ENCODE results near the gene PTEN. TPM values are rescaled to one million over a fixed set of nuclear protein-coding genes. Genes with fewer than 3 reads are reported as not detected.
A peak's percentile ranks its signal among the peaks of the same experiment; 100 is the strongest.
"Not testable (repeated sequence)": the region's sequence is repeated elsewhere in the genome, so short reads cannot be mapped to it uniquely, and the experiment has no call there.

Gene PTEN
- total RNA-seq, 1 experiment from 2014 or later: 58.7 TPM

GRCh38 chr10:87846711-87847110, 16.7 kb upstream of the PTEN start:
- DNase-seq (ENCODE audit: low read depth, low spot score); H3K9me2 ChIP-seq (ENCODE audit: insufficient read depth); H3K36me3 ChIP-seq (ENCODE audit: control insufficient read depth in 1 of 2, insufficient read depth in 2 of 2, low read length in 2 of 2); H4K20me1 ChIP-seq (ENCODE audit: insufficient read depth); BruUV-seq (replicated peaks); H3K9ac ChIP-seq (ENCODE audit: low read length); ATAC-seq; H3K4me3 ChIP-seq (replicated peaks in 1 of 2; ENCODE audit: low read depth in 1 of 2, low read length in 2 of 2); H3K27me3 ChIP-seq (ENCODE audit: insufficient read depth, low read length); H3K27ac ChIP-seq (ENCODE audit: low read depth, low read length); CTCF ChIA-PET; H3K79me2 ChIP-seq (ENCODE audit: insufficient read depth, low read length); intact Hi-C loops (cut with micrococcal nuclease); H3K9me3 ChIP-seq (ENCODE audit: control insufficient read depth in 1 of 2, insufficient read depth in 1 of 2, low read depth in 1 of 2, low read length in 2 of 2): not testable (repeated sequence)
- ChIA-PET RAD21 (ENCODE audit: low non-redundant PET in 1 of 2, low total read pairs in 2 of 2, uncharacterized antibody in 2 of 2, unreplicated experiment in 2 of 2) (interaction anchor here in 1 of 2 experiments (1.2 kb wide), 1 partner anchor 541 kb away, joined by 3 read pairs; no protein-coding TSS in a partner anchor), POLR2A (interaction anchor here (1.3 to 2.8 kb wide), 3 partner anchors 13 to 29 kb away, joined by 3 to 16 read pairs (median 6); partner anchors contain the start of genes ATAD1 and KLLN)
- Histone ChIP-seq H3K4me2 (ENCODE audit: low read length) (peak overlapping the region; percentile 69; the same call in 1 of the 2 replicates), H3K4me1 (ENCODE audit: control insufficient read depth in 1 of 2, insufficient read depth in 2 of 2, low read length in 2 of 2) (peaks cover 34 to 64% of the 10 kb centered on the region in 2 experiments), H2AFZ (ENCODE audit: low read depth, low read length, poor library complexity, severe bottlenecking) (peak overlapping the region; percentile 96)

GRCh38 chr10:87847550-87847949, 15.9 kb upstream of the PTEN start:
- no peak for ATAC-seq
- ChIA-PET CTCF (no interaction called here), POLR2A (no interaction called here), RAD21 (ENCODE audit: low non-redundant PET in 1 of 2, low total read pairs in 2 of 2, uncharacterized antibody in 2 of 2, unreplicated experiment in 2 of 2) (no interaction called here)
- Histone ChIP-seq H4K20me1 (ENCODE audit: insufficient read depth) (no peaks in the 10 kb centered on the region), H3K27me3 (ENCODE audit: insufficient read depth, low read length) (no peaks in the 10 kb centered on the region), H3K9ac (ENCODE audit: low read length) (no peak overlapping the region), H3K4me3 (replicated peaks in 1 of 2; ENCODE audit: low read depth in 1 of 2, low read length in 2 of 2) (no peak overlapping the region), H3K4me1 (ENCODE audit: control insufficient read depth in 1 of 2, insufficient read depth in 2 of 2, low read length in 2 of 2) (peaks cover 28 to 55% of the 10 kb centered on the region in 2 experiments), H3K79me2 (ENCODE audit: insufficient read depth, low read length) (no peaks in the 10 kb centered on the region), H2AFZ (ENCODE audit: low read depth, low read length, poor library complexity, severe bottlenecking) (no peak overlapping the region), H3K27ac (ENCODE audit: low read depth, low read length) (no peak overlapping the region), H3K36me3 (ENCODE audit: control insufficient read depth in 1 of 2, insufficient read depth in 2 of 2, low read length in 2 of 2) (no peaks in the 10 kb centered on the region), H3K4me2 (ENCODE audit: low read length) (no peak overlapping the region), H3K9me2 (ENCODE audit: insufficient read depth) (no peaks in the 10 kb centered on the region), H3K9me3 (ENCODE audit: control insufficient read depth in 1 of 2, insufficient read depth in 1 of 2, low read depth in 1 of 2, low read length in 2 of 2) (no peaks in the 10 kb centered on the region)
- no peak for DNase-seq (ENCODE audit: low read depth, low spot score)
- intact Hi-C loops (cut with micrococcal nuclease): no loop called here
- TF ChIP-seq ZFX (IDR thresholded peaks at IDR 0.05) (no peak), CEBPB (IDR thresholded peaks at IDR 0.05; ENCODE audit: low read depth) (no peak), REST (IDR thresholded peaks at IDR 0.05; ENCODE audit: low read depth) (no peak), RAD21 (IDR thresholded peaks at IDR 0.05; ENCODE audit: low read depth) (no peak), ZBTB33 (IDR thresholded peaks at IDR 0.05; ENCODE audit: extremely low read depth, insufficient replicate concordance, low read length) (no peak), TCF7L2 (IDR thresholded peaks at IDR 0.05; ENCODE audit: borderline replicate concordance, extremely low read depth, insufficient read depth, insufficient read length) (no peak), JUND (IDR thresholded peaks at IDR 0.05) (no peak), POLR2A (IDR thresholded peaks at IDR 0.05; ENCODE audit: borderline replicate concordance, extremely low read depth, insufficient read depth, insufficient read length) (no peak), CTCF (IDR thresholded peaks at IDR 0.05 in 2 of 3, conservative IDR thresholded peaks at IDR 0.05 in 1 of 3; ENCODE audit: borderline replicate concordance in 1 of 3, insufficient read depth in 1 of 3, low read depth in 2 of 3, low read length in 2 of 3) (no peak), SIN3A (IDR thresholded peaks at IDR 0.05; ENCODE audit: low read depth) (no peak), EZH2phosphoT487 (IDR thresholded peaks at IDR 0.05; ENCODE audit: borderline replicate concordance) (no peak), CBX3 (IDR thresholded peaks at IDR 0.05; ENCODE audit: low read depth) (no peak)
- no TSS peak for BruUV-seq (replicated peaks)
